HG02884 (cell line): ENCODE results near the gene EDARADD.
A peak's percentile ranks its signal among the peaks of the same experiment; 100 is the strongest.

Experiments used
- ATAC-seq: cut with Tn5 transposase; IDR thresholded peaks from one replicate; pipeline ENCODE4 v1.9.1; 2021; ENCODE audit warnings: mild to moderate bottlenecking, moderate library complexity; ENCODE audit not compliant: unreplicated experiment

EDARADD gene

GRCh38 chr1:236511735-236512418, 117.8 kb downstream of the EDARADD start:
- ATAC-seq = no peak

DNA sequence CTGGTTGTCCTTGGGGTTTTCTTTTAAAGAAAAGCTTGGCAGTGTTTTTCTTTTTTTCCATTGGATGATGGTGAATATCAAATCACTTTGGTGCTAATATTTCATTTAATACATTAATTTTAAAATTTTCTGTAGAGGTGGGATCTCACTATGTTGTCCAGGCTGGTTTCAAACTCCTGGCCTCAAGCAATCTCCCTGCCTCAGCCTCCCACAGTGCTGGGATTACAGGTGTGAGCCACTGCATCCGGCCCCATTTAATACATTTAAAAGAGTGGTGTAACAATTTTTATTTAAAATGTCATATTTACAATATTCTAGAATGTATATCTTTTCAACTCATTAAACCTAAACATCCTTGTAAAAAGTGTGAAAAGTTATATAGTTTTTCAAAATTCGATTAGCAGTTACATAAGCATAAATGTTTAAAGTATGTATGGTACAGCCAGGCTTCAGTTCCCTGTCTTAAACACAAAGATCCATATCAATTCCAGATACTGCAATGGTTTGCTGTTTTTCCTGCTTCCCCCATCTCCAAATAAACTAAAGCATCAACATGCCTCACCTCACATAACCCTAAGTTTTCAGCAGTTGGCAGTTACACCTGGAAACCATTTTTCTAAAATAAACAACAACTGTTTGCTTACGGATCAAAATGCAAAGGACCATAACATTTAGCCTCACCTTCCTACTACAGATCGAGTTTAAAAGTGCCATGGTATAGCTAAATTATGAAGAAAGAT, 120.8 kb downstream of the EDARADD start:
- ATAC-seq = no peak

GRCh38 chr1:236515443-236515958, 121.4 kb downstream of the EDARADD start:
- no peak for ATAC-seq

GRCh38 chr1:236516929-236517704, 123.0 kb downstream of the EDARADD start:
- ATAC-seq = no peak

GRCh38 chr1:236518322-236518721, 124.2 kb downstream of the EDARADD start:
- no peak for ATAC-seq

DNA sequence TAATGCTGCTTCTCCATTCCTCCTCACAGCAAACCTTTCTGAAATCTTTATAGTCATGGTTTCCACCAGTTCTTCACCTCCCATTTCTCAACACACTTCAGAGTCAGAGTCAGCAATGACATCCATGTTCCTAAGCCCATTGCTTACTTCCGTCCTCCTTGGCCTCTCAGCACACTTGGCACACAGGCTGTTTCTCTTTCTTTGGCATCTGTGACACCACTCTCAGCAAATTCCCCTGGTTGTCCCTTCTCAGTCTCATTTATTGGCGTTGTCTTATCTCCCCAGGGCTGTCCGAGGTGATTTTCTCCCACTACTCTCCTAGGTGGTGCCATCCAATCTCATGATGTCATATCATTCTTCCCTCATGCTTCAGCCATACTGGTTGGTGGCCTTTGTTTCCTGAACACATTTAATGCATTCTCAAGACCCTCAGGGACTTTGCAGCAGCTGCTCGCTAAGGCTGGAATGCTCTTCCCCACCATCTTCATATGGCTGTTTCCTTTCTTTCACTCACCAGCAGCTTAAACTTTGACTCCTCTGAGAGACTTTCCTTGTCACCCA, 126.4 kb downstream of the EDARADD start:
- no peak for ATAC-seq

- ATAC-seq = no peak
Observed at GRCh38 chr1:236522937-236523703, 129.0 kb downstream of the EDARADD start.

DNA sequence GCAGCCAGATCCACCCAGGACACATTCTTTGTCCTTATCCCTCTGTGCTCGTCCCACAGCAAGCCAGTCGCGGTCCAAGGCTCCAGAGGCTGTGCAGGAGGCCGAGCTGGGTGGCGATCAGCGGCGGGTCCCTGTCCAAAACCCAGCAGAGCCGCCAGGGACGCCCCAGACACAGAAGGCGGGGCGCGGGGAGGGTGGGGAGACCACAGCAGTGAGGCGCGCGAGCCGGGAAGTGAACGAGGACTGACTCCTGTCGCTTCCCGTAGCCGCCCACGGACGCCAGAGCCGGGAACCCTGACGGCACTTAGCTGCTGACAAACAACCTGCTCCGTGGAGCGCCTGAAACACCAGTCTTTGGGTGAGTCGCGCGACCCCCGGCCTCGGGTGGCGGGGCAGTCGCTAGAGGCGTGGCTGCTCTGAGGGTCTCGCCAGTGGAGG, 129.6 kb downstream of the EDARADD start, which contains the start of gene LGALS8:
Gene LGALS8, plus strand, starts transcription at position 279 of the 438 bp plus-strand sequence. CDS start 2,089 bp downstream, outside the sequence.
- peak; percentile 55 for ATAC-seq

DNA sequence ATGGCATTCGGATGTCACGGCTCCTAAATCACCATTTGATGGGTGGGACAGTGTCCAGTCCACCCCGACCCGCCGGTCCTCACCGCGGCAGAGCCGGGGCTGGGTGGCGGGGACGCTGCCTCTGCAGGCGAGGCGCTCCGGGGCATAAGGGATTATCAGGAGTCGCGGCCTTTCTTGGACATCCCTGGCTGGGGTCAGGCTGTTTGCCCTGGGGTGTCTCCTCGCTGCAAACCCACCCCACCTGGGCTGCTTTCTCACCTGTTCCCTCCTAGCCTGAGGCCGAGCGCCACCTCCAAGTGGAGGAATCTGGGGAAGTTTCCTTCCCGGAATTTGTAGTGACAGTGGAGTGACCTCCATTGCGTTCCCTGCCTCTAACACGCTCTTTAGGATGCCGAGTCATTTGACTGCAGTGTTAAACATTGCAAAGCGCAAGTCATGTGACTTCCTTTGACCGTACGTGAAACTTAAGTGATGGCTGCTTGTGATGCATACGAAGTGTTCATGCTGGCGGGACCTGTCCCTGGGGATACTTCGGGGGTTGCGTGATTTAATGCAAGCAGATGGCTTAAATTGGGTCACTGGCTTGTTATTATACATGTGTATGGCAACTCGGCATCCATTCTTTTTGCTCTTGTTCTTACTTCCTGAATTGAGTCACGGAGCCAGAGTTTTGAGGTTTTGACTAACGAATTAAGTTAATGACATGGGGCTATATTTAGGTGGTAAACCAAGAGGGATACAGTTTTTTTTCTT, 130.2 kb downstream of the EDARADD start:
- ATAC-seq = peak; percentile 88

- no peak for ATAC-seq
Observed at GRCh38 chr1:236524895-236525184, 130.8 kb downstream of the EDARADD start.

DNA sequence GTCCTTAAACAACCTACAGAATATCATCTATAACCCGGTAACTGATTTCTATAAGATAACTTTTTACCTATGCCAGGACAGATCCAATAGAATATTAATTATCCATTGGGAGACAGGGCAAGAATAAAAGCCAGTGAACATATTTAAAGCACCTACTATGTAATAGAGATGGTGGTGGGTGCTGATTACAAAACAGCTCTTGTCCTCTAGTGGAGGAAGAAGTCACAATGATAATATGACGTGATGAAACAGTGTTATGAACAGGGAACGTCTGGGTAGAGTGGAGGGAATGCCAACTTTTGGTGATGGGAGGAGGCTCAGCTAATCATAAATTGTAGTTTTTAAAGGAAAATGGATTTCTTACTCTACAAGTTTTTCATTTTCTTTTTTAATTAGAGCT, 132.0 kb downstream of the EDARADD start:
- ATAC-seq = no peak

- no peak for ATAC-seq
Observed at GRCh38 chr1:236530286-236530685, 136.2 kb downstream of the EDARADD start.

DNA sequence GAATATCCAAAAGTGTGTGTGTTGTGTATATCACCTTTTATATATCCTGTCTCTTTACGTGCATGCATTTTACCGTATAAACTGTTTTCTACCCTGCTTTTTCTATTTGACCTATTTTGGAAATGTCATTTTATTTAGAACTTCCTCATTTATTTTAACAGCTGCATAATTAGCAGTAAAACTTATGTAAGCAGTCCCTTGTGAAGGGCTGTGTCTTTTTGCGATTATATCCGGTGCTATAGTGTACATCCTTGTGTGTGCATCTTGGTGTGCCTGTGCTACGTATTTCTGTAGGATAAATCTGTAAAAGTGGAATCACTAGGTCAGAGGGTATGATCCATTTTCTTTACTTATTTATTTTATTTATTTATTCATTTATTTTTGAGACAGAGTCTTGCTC, 136.9 kb downstream of the EDARADD start:
- ATAC-seq = no peak

DNA sequence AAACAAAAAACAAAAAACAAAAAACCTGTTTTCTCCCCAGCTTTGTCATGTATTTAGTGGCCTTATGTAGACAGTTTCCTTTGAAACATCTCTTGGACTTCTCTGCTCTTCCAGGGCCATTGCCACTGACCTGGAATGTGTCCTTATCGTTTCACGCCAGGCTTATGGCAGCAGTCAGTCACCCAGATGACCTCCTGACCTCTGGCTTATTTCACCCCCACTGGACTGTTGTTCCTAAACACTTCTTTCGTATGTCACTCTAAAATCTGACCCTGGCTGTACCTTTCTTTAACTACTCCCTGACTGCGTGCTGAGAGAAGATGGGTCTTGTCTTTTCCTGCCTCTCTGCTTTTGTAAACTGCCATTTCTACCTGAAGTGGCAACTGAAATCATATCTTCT, 138.8 kb downstream of the EDARADD start:
- no peak for ATAC-seq

DNA sequence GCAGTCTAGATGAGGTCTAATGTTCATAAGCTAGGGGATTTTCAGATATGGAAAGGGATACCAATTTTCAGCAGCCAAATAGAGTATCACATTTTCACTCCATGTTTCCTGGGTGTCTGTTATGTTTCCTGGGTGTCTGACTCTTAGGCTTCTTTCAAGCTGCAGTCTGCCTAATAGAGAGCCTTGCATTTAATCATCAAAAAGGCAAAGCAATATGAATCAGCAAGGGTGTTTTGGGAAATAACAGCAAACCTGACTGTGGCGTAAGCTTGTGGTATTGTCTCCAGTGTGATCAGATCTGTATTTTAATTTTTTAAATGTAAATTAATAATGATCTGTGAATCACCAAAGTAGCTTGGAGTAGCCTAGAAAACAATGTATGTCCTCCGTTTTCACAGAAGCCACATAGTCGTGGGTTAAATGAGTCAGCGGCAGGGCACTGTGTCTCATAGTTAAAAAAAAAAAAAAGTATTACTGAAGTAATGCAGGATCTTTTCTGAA, 140.1 kb downstream of the EDARADD start:
- ATAC-seq = no peak
